CD4-positive, alpha-beta T cell treated with Interleukin-17A for 1 hour (primary cell): ENCODE data around the gene SCAF8.
"Not testable (repeated sequence)": the region's sequence is repeated elsewhere in the genome, so short reads cannot be mapped to it uniquely, and the experiment has no call there.

ENCODE experiments used
- DNase-seq: peaks from one replicate; pipeline ENCODE4 v3.0.0-alpha.2; 2020

Gene SCAF8

GRCh38 chr6:154786144-154786868, 53.1 kb downstream of the SCAF8 start:
- no peak for DNase-seq

GRCh38 chr6:154791556-154792317, 58.5 kb downstream of the SCAF8 start:
- DNase-seq: no peak

- no peak for DNase-seq
Measured at GRCh38 chr6:154792325-154792724, 59.1 kb downstream of the SCAF8 start.

GRCh38 chr6:154792761-154793160, 59.5 kb downstream of the SCAF8 start:
- no peak for DNase-seq

GRCh38 chr6:154796484-154796883, 63.3 kb downstream of the SCAF8 start:
- DNase-seq: no peak

GRCh38 chr6:154797857-154798256, 64.6 kb downstream of the SCAF8 start:
- no peak for DNase-seq

- peak; percentile 22 for DNase-seq
Measured at GRCh38 chr6:154800338-154800737, 67.1 kb downstream of the SCAF8 start.

GRCh38 chr6:154805288-154805911, 72.2 kb downstream of the SCAF8 start:
- DNase-seq: peak; percentile 58

GRCh38 chr6:154806804-154807203, 73.6 kb downstream of the SCAF8 start:
- no peak for DNase-seq

GRCh38 chr6:154811663-154812062, 78.4 kb downstream of the SCAF8 start:
- not testable (repeated sequence) for DNase-seq

- DNase-seq: no peak
Measured at GRCh38 chr6:154814063-154814462, 80.8 kb downstream of the SCAF8 start.

- no peak for DNase-seq
Measured at GRCh38 chr6:154815938-154816820, 83.0 kb downstream of the SCAF8 start.

GRCh38 chr6:154821099-154821498, 87.9 kb downstream of the SCAF8 start:
- no peak for DNase-seq

- DNase-seq: no peak
Measured at GRCh38 chr6:154821638-154822037, 88.4 kb downstream of the SCAF8 start.

GRCh38 chr6:154822947-154823558, 89.8 kb downstream of the SCAF8 start:
- no peak for DNase-seq

- no peak for DNase-seq
Measured at GRCh38 chr6:154824076-154824475, 90.9 kb downstream of the SCAF8 start.

GRCh38 chr6:154829970-154830369, 96.8 kb downstream of the SCAF8 start:
- no peak for DNase-seq

GRCh38 chr6:154830771-154831170, 97.6 kb downstream of the SCAF8 start:
- no peak for DNase-seq

GRCh38 chr6:154835307-154835706, 102.1 kb downstream of the SCAF8 start:
- no peak for DNase-seq

- DNase-seq: no peak
Measured at GRCh38 chr6:154839546-154839945, 106.3 kb downstream of the SCAF8 start.

GRCh38 chr6:154840363-154840762, 107.1 kb downstream of the SCAF8 start:
- DNase-seq: no peak

GRCh38 chr6:154841109-154841508, 107.9 kb downstream of the SCAF8 start:
- no peak for DNase-seq
